ENCODE measurements around the gene CTSO. TPM values are rescaled to one million over a fixed set of nuclear protein-coding genes. Genes with fewer than 3 reads are reported as not detected.

CTSO gene
- total RNA-seq, 1 experiment from 2014 or later, result 2.8 TPM

DNA sequence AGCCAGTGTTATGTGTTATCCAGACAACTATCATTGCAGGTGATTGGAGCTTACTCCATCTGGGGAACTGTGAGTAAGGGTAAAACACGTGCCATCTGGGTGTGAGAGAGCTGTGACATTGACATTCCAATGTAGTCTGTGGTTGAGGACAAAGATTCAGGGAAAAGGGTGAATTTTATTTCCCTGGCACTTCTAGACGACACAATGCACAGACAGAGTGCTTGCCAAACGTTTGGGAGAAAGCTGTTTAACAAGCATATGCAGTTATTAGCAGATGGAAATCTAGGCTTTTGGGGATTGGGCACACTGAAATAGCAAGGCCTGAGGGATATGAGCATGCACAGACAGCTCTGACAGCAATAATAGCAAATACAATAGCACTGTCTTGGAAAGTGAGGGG is 21.3 kb upstream of the CTSO start:
- H4K20me1 ChIP-seq (ENCODE audit: low read length), result no peaks in the 10 kb centered on the region
- DNase-seq (no peak), ATAC-seq (no peak)
- intact Hi-C loops (cut with micrococcal nuclease), result no loop called here
- TF ChIP-seq EZH2phosphoT487 (IDR thresholded peaks at IDR 0.05; ENCODE audit: borderline replicate concordance, low read length) (no peak), EZH2 (IDR thresholded peaks at IDR 0.05; ENCODE audit: low read length, unreplicated experiment) (no peak)
- TF ChIP-seq, protein P1, sequence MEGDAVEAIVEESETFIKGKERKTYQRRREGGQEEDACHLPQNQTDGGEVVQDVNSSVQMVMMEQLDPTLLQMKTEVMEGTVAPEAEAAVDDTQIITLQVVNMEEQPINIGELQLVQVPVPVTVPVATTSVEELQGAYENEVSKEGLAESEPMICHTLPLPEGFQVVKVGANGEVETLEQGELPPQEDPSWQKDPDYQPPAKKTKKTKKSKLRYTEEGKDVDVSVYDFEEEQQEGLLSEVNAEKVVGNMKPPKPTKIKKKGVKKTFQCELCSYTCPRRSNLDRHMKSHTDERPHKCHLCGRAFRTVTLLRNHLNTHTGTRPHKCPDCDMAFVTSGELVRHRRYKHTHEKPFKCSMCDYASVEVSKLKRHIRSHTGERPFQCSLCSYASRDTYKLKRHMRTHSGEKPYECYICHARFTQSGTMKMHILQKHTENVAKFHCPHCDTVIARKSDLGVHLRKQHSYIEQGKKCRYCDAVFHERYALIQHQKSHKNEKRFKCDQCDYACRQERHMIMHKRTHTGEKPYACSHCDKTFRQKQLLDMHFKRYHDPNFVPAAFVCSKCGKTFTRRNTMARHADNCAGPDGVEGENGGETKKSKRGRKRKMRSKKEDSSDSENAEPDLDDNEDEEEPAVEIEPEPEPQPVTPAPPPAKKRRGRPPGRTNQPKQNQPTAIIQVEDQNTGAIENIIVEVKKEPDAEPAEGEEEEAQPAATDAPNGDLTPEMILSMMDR (conservative IDR thresholded peaks at IDR 0.05; ENCODE audit: low read depth, low read length), result no peak
- no peaks in the 10 kb centered on the region for H3K27me3 ChIP-seq (ENCODE audit: low read length)
- H3K27ac ChIP-seq (ENCODE audit: low read length), result no peak overlapping the region
- no peaks in the 10 kb centered on the region for H3K36me3 ChIP-seq (ENCODE audit: low read depth, low read length)
- CTCF ChIA-PET, result no interaction called here
- no peaks in the 10 kb centered on the region for H3K9me2 ChIP-seq (replicated peaks; ENCODE audit: low read length)
- H3K9me3 ChIP-seq (ENCODE audit: low read length), result no peaks in the 10 kb centered on the region
- no peaks in the 10 kb centered on the region for H3F3A ChIP-seq (ENCODE audit: low read length, unreplicated experiment)
- BruUV-seq (replicated peaks), result no TSS peak
- no peak overlapping the region for H2AFZ ChIP-seq (ENCODE audit: low read length)
- H3K79me2 ChIP-seq (ENCODE audit: low read length), result no peaks in the 10 kb centered on the region
- 0 out of 2 replicates have a peak, but pooled peaks cover 3% of the 10 kb centered on the region for H3K4me1 ChIP-seq (ENCODE audit: insufficient read depth, low read length)
- no peak overlapping the region for H3K4me3 ChIP-seq (ENCODE audit: low read length)
- POLR2A ChIA-PET (ENCODE audit: unreplicated experiment), result no interaction called here
- H3K4me2 ChIP-seq (ENCODE audit: low read length), result no peak overlapping the region
- H3K9ac ChIP-seq (ENCODE audit: low read length), result no peak overlapping the region

DNA sequence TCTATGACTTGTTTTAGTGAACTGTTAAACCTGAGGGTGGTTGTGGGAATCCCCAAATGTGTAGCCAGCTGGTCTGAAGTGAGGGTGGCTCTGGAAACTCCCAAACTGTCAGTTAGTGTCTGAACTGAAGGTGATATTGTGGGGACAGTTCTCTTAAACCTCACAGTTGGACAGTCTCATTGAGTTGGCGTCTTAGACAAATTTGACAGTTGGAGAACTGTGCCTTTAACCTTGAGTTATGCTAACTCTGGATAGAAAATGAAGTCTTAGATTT is 20.7 kb upstream of the CTSO start:
- no peak for ATAC-seq
- no peaks in the 10 kb centered on the region for H4K20me1 ChIP-seq (ENCODE audit: low read length)
- DNase-seq, result no peak
- no peak overlapping the region for H2AFZ ChIP-seq (ENCODE audit: low read length)
- no peak overlapping the region for H3K4me2 ChIP-seq (ENCODE audit: low read length)
- H3K9me2 ChIP-seq (replicated peaks; ENCODE audit: low read length), result no peaks in the 10 kb centered on the region
- CTCF ChIA-PET, result no interaction called here
- TF ChIP-seq EZH2 (IDR thresholded peaks at IDR 0.05; ENCODE audit: low read length, unreplicated experiment), result no peak
- no peak for TF ChIP-seq EZH2phosphoT487 (IDR thresholded peaks at IDR 0.05; ENCODE audit: borderline replicate concordance, low read length)
- TF ChIP-seq, protein P1 (conservative IDR thresholded peaks at IDR 0.05; ENCODE audit: low read depth, low read length), result no peak
- H3F3A ChIP-seq (ENCODE audit: low read length, unreplicated experiment), result no peaks in the 10 kb centered on the region
- no peaks in the 10 kb centered on the region for H3K9me3 ChIP-seq (ENCODE audit: low read length)
- no peaks in the 10 kb centered on the region for H3K36me3 ChIP-seq (ENCODE audit: low read depth, low read length)
- no peak overlapping the region for H3K27ac ChIP-seq (ENCODE audit: low read length)
- H3K27me3 ChIP-seq (ENCODE audit: low read length), result no peaks in the 10 kb centered on the region
- BruUV-seq (replicated peaks), result no TSS peak
- POLR2A ChIA-PET (ENCODE audit: unreplicated experiment), result no interaction called here
- no peak overlapping the region for H3K4me3 ChIP-seq (ENCODE audit: low read length)
- intact Hi-C loops (cut with micrococcal nuclease), result no loop called here
- H3K79me2 ChIP-seq (ENCODE audit: low read length), result no peaks in the 10 kb centered on the region
- 0 out of 2 replicates have a peak, but pooled peaks cover 3% of the 10 kb centered on the region for H3K4me1 ChIP-seq (ENCODE audit: insufficient read depth, low read length)
- no peak overlapping the region for H3K9ac ChIP-seq (ENCODE audit: low read length)

DNA sequence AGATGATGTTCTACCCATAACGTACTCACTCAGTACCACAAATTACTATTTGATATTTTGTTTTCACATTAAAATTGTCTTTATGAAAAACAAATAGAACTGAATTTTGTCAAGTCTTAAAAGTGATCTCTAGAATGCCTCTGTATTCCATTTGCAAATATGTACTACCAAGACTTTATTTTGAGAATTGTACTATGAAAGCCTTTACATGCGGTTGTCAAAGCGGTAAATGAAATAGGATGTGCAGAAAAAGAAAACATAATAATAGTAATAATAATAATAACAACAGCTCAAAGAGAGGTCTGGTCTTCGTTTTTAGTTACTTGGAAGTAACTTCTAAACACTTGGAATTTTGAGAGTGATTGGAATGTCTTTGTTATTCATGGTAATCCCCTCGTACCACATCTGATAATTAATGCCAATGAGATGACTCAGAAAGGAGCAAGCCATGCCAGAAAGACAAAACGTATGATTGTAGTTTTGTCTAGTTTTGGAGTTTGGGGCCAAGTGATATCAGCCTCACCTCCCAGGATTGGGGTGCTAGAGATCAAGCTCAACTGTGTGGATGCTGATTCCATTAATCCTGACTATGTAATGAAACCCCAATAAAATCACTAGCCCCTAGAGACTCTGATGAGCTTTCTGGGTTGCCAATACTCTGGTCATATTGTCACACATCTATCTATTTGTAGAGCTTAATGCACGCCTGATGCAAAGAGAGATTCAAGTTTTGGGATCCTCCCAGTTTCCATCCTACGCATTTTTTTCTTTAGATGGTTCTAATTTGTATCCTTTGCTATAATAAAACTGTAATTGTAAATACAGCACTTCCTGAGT is 20.2 kb upstream of the CTSO start:
- TF ChIP-seq, protein P1 (conservative IDR thresholded peaks at IDR 0.05; ENCODE audit: low read depth, low read length), result no peak
- no peak for TF ChIP-seq EZH2phosphoT487 (IDR thresholded peaks at IDR 0.05; ENCODE audit: borderline replicate concordance, low read length)
- TF ChIP-seq EZH2 (IDR thresholded peaks at IDR 0.05; ENCODE audit: low read length, unreplicated experiment), result no peak
- no peaks in the 10 kb centered on the region for H3K79me2 ChIP-seq (ENCODE audit: low read length)
- H3K9me2 ChIP-seq (replicated peaks; ENCODE audit: low read length), result no peaks in the 10 kb centered on the region
- H3K4me2 ChIP-seq (ENCODE audit: low read length), result no peak overlapping the region
- no TSS peak for BruUV-seq (replicated peaks)
- DNase-seq (peak; percentile 24), ATAC-seq (no peak)
- H3K4me3 ChIP-seq (ENCODE audit: low read length), result no peak overlapping the region
- H3F3A ChIP-seq (ENCODE audit: low read length, unreplicated experiment), result no peaks in the 10 kb centered on the region
- H3K9ac ChIP-seq (ENCODE audit: low read length), result no peak overlapping the region
- intact Hi-C loops (cut with micrococcal nuclease), result no loop called here
- H4K20me1 ChIP-seq (ENCODE audit: low read length), result no peaks in the 10 kb centered on the region
- no peaks in the 10 kb centered on the region for H3K9me3 ChIP-seq (ENCODE audit: low read length)
- ChIA-PET CTCF (no interaction called here), POLR2A (ENCODE audit: unreplicated experiment) (no interaction called here)
- H2AFZ ChIP-seq (ENCODE audit: low read length), result no peak overlapping the region
- H3K27ac ChIP-seq (ENCODE audit: low read length), result no peak overlapping the region
- H3K27me3 ChIP-seq (ENCODE audit: low read length), result no peaks in the 10 kb centered on the region
- no peaks in the 10 kb centered on the region for H3K36me3 ChIP-seq (ENCODE audit: low read depth, low read length)
- 0 out of 2 replicates have a peak, but pooled peaks cover 3% of the 10 kb centered on the region for H3K4me1 ChIP-seq (ENCODE audit: insufficient read depth, low read length)

Measured in PC-3 (cell line).